OCI-LY3 (cell line): Measurements from ENCODE around the gene ASPG.

Experiments
- H2AFZ ChIP-seq: fragments of 200-600, 300-600 bp; shearing (Covaris generic); 2 replicates; pipeline ENCODE4 v1.6.0; 2014; ENCODE audit warnings: antibody characterized with exemption, low read depth, low read length
- H3K27ac ChIP-seq: fragments of 200-600, 300-600 bp; sonication (generic); 2 replicates; pipeline ENCODE4 v1.5.1; 2014; ENCODE audit warnings: mild to moderate bottlenecking, low read length, moderate library complexity, mixed read lengths
- H3K27me3 ChIP-seq: fragments of 200-600, 300-600 bp; sonication (generic); 2 replicates; pipeline ENCODE4 v1.6.1; 2014; ENCODE audit warnings: low read depth, low read length, mixed read lengths
- H3K36me3 ChIP-seq: fragments of 200-600, 300-600 bp; sonication (generic); replicated peaks from 2 replicates; pipeline ENCODE3; 2014; ENCODE audit warnings: low read depth, low read length, mixed read lengths
- H3K4me1 ChIP-seq: fragments of 300-600, 200-600 bp; sonication (generic); 2 replicates; pipeline ENCODE4 v1.6.1; 2014; ENCODE audit warnings: low read length, mixed read lengths
- H3K4me2 ChIP-seq: fragments of 200-600, 300-600 bp; sonication (generic); 2 replicates; pipeline ENCODE4 v1.6.1; 2014; ENCODE audit warnings: low read length, mixed read lengths
- H3K4me3 ChIP-seq: fragments of 300-600, 200-600 bp; sonication (generic); 2 replicates; pipeline ENCODE4 v1.5.1; 2014; ENCODE audit warnings: antibody characterized with exemption, mild to moderate bottlenecking, low read length, moderate library complexity
- H3K79me2 ChIP-seq: fragments of 300-600, 200-600 bp; shearing (Covaris generic); 2 replicates; pipeline ENCODE4 v1.6.1; 2014; ENCODE audit warnings: mild to moderate bottlenecking, low read length, mixed read lengths
- H3K9ac ChIP-seq: fragments of 300-600, 200-600 bp; shearing (Covaris generic); 2 replicates; pipeline ENCODE4 v1.6.0; 2014; ENCODE audit warnings: mild to moderate bottlenecking, low read length, moderate library complexity
- H3K9me3 ChIP-seq: fragments of 200-600, 300-600 bp; shearing (Covaris generic); 2 replicates; pipeline ENCODE4 v1.6.1; 2014; ENCODE audit warnings: low read length, mixed read lengths; ENCODE audit not compliant: insufficient read depth
- H4K20me1 ChIP-seq: fragments of 200-600, 300-600 bp; sonication (generic); 2 replicates; pipeline ENCODE4 v1.6.1; 2016; ENCODE audit warnings: low read length, mixed read lengths; ENCODE audit not compliant: insufficient read depth
- CTCF ChIP-seq: fragments of 200-600, 300-600 bp; sonication (generic); IDR thresholded peaks from 2 replicates; pipeline ENCODE4 v1.5.1; 2014; ENCODE audit warnings: antibody characterized with exemption, low read length, low read depth
- EZH2phosphoT487 ChIP-seq: fragments of 200-600 bp; shearing (Covaris generic); IDR thresholded peaks from 2 replicates; pipeline ENCODE4 v1.6.1; 2018; ENCODE audit warnings: antibody characterized with exemption, mixed run types, low read depth

ASPG gene

GRCh38 chr14:104115131-104115600 is 29.7 kb downstream of the ASPG start:
- H3K36me3 ChIP-seq: no peaks in the 10 kb centered on the region
- no peaks in the 10 kb centered on the region for H3K79me2 ChIP-seq
- no peak overlapping the region for H2AFZ ChIP-seq
- H4K20me1 ChIP-seq: no peaks in the 10 kb centered on the region
- no peak overlapping the region for H3K27ac ChIP-seq
- no peak overlapping the region for H3K4me3 ChIP-seq
- no peaks in the 10 kb centered on the region for H3K9me3 ChIP-seq
- H3K27me3 ChIP-seq: peaks cover under 1% of the 10 kb centered on the region; the same call in 1 of the 2 replicates
- TF ChIP-seq EZH2phosphoT487 (no peak), CTCF (no peak)
- no peak overlapping the region for H3K9ac ChIP-seq
- no peak overlapping the region for H3K4me2 ChIP-seq
- no peaks in the 10 kb centered on the region for H3K4me1 ChIP-seq

GRCh38 chr14:104115691-104116287 is 30.3 kb downstream of the ASPG start:
- Histone ChIP-seq H3K9me3 (no peaks in the 10 kb centered on the region), H3K27ac (no peak overlapping the region), H3K27me3 (peaks cover 3% of the 10 kb centered on the region), H3K4me1 (no peaks in the 10 kb centered on the region), H4K20me1 (no peaks in the 10 kb centered on the region), H3K4me2 (no peak overlapping the region), H2AFZ (no peak overlapping the region), H3K9ac (no peak overlapping the region), H3K36me3 (no peaks in the 10 kb centered on the region), H3K4me3 (no peak overlapping the region), H3K79me2 (no peaks in the 10 kb centered on the region)
- no peak for TF ChIP-seq EZH2phosphoT487
- TF ChIP-seq CTCF: no peak

GRCh38 chr14:104116288-104116755 is 30.8 kb downstream of the ASPG start:
- no peaks in the 10 kb centered on the region for H3K36me3 ChIP-seq
- TF ChIP-seq CTCF (no peak), EZH2phosphoT487 (no peak)
- no peaks in the 10 kb centered on the region for H3K4me1 ChIP-seq
- peaks cover 6% of the 10 kb centered on the region for H3K27me3 ChIP-seq
- H4K20me1 ChIP-seq: no peaks in the 10 kb centered on the region
- no peaks in the 10 kb centered on the region for H3K79me2 ChIP-seq
- H3K4me2 ChIP-seq: no peak overlapping the region
- H3K9me3 ChIP-seq: no peaks in the 10 kb centered on the region
- H2AFZ ChIP-seq: no peak overlapping the region
- H3K9ac ChIP-seq: no peak overlapping the region
- H3K27ac ChIP-seq: no peak overlapping the region
- H3K4me3 ChIP-seq: no peak overlapping the region

GRCh38 chr14:104116756-104117340 is 31.3 kb downstream of the ASPG start:
- TF ChIP-seq EZH2phosphoT487 (no peak), CTCF (no peak)
- Histone ChIP-seq H3K79me2 (no peaks in the 10 kb centered on the region), H2AFZ (no peak overlapping the region), H3K27ac (no peak overlapping the region), H3K4me2 (no peak overlapping the region), H4K20me1 (no peaks in the 10 kb centered on the region), H3K9ac (no peak overlapping the region), H3K4me3 (no peak overlapping the region), H3K27me3 (peaks cover 6% of the 10 kb centered on the region), H3K4me1 (no peaks in the 10 kb centered on the region), H3K36me3 (no peaks in the 10 kb centered on the region), H3K9me3 (no peaks in the 10 kb centered on the region)
